BJ (cell line): ENCODE results near the gene ISG20L2. TPM values are rescaled to one million over a fixed set of nuclear protein-coding genes. Genes with fewer than 3 reads are reported as not detected.

ENCODE experiments used
- CTCF ChIA-PET: fragments of 350-600 bp; formaldehyde crosslinking; extraction: SDS; loops from one replicate; lab custom pipeline; 2021; ENCODE audit warnings: antibody characterized with exemption, inconsistent platforms; lab: Yijun Ruan, JAX
- POLR2A ChIA-PET: fragments of 300-600 bp; sonication (Branson Sonifier 250); formaldehyde crosslinking; extraction: SDS; loops from one replicate; lab custom pipeline; 2021; ENCODE audit warnings: antibody characterized with exemption; lab: Charles Lee
- DNase-seq: peaks from one replicate; pipeline ENCODE4 v3.0.0-alpha.2; 2011; ENCODE audit warnings: low read depth
- H3K27me3 ChIP-seq: 2 replicates; pipeline ENCODE4 v1.6.0; 2011; ENCODE audit warnings: low read length; ENCODE audit not compliant: control insufficient read depth, insufficient read depth
- H3K36me3 ChIP-seq: 2 replicates; pipeline ENCODE4 v1.5.1; 2011; ENCODE audit warnings: low read length; ENCODE audit not compliant: control insufficient read depth, insufficient read depth
- H3K4me3 ChIP-seq: 2 replicates; pipeline ENCODE4 v1.5.1; 2011; ENCODE audit warnings: low read depth, mild to moderate bottlenecking, control low read depth, low read length
- polyA plus RNA-seq: library from polyadenylated mRNA; depleted of rRNA; stranded (reverse); fragments of >200 nt; gene quantifications from 2 replicates; pipeline ENCODE4 v1.2.3, GENCODE V29; 2011
- TF ChIP-seq, protein P1 (sequence below): IDR thresholded peaks from 2 replicates; pipeline ENCODE4 v1.5.1; 2011; ENCODE audit warnings: low read depth, mild to moderate bottlenecking, control low read depth, inconsistent platforms, low read length, moderate library complexity; ENCODE audit not compliant: insufficient read depth

The ISG20L2 gene
- polyA plus RNA-seq, 1 experiment: 36.6 TPM

DNA sequence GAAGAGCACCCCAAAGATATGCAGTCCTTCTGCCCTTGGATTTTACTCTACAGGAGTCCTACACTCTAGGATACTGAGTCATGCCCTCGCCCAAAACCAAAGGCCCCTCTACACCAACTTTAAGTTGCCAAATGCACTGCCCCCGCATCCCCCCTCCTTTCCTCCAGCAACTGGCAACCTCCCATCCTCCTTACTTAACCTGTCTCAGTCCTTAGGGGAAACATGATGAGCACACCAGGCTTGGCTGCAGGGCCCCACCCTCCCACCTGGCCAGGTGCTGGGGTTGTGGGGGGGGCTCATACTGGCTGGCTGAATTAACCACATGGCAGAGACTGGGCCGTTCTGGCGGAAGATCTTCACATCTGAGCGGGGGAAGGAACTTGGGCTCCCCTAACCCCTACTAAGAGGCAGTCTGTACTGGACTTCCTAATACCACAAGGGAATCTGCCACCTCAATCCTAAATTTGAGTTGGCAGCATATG is 21.7 kb upstream of the ISG20L2 start:
- ChIA-PET POLR2A (interaction anchor here (0.6 kb wide), 1 partner anchor 141 kb away, joined by 3 read pairs; no protein-coding TSS in a partner anchor), CTCF (interaction anchor here (1.0 kb wide), 1 partner anchor 24 kb away, joined by 3 read pairs; no protein-coding TSS in a partner anchor)
- TF ChIP-seq, protein P1, sequence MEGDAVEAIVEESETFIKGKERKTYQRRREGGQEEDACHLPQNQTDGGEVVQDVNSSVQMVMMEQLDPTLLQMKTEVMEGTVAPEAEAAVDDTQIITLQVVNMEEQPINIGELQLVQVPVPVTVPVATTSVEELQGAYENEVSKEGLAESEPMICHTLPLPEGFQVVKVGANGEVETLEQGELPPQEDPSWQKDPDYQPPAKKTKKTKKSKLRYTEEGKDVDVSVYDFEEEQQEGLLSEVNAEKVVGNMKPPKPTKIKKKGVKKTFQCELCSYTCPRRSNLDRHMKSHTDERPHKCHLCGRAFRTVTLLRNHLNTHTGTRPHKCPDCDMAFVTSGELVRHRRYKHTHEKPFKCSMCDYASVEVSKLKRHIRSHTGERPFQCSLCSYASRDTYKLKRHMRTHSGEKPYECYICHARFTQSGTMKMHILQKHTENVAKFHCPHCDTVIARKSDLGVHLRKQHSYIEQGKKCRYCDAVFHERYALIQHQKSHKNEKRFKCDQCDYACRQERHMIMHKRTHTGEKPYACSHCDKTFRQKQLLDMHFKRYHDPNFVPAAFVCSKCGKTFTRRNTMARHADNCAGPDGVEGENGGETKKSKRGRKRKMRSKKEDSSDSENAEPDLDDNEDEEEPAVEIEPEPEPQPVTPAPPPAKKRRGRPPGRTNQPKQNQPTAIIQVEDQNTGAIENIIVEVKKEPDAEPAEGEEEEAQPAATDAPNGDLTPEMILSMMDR: no peak
- no peaks in the 10 kb centered on the region for H3K27me3 ChIP-seq
- H3K36me3 ChIP-seq: peaks cover 1% of the 10 kb centered on the region; the same call in 1 of the 2 replicates
- no peak for DNase-seq
- peak overlapping the region; percentile 79 for H3K4me3 ChIP-seq

DNA sequence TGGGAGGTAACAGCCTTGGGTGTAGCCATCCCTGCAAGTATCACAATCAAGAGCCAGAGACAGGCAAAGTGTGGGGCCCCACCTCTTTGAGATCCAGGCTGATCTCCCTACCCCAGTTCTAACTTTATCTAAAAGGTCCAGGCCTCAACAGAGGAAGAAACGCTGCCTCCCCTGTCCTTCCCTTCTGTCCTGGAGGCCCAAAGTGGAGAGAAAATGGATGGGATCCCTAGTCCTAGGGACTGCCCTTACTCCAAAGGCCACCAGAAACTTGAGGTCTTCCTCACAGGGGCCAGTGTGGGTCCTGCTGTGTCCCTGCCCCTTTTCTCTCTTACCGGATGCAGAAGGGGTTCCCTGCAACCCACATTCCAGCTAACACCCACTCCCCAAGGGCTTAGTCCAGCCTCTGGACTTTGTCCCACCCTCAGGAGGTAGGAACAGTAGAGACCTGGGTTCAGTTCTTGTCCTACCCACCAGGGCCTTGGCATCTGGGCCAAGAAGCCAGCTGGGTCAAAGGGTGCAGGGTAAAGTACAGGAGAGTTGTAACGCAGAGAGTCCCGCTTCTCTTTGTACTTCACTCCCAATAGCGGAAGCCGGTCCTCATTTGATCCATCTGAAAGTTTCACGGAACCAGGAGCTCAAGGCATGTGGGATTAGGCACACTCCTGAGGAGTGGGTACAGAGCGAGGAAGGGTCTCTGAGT is 21.0 kb upstream of the ISG20L2 start:
- Histone ChIP-seq H3K4me3 (peak overlapping the region; percentile 79), H3K27me3 (no peaks in the 10 kb centered on the region), H3K36me3 (peaks cover 3% of the 10 kb centered on the region; the same call in 1 of the 2 replicates)
- ChIA-PET CTCF (interaction anchor here (1.0 kb wide), 1 partner anchor 24 kb away, joined by 3 read pairs; no protein-coding TSS in a partner anchor), POLR2A (no interaction called here)
- TF ChIP-seq, protein P1: no peak
- DNase-seq: no peak

DNA sequence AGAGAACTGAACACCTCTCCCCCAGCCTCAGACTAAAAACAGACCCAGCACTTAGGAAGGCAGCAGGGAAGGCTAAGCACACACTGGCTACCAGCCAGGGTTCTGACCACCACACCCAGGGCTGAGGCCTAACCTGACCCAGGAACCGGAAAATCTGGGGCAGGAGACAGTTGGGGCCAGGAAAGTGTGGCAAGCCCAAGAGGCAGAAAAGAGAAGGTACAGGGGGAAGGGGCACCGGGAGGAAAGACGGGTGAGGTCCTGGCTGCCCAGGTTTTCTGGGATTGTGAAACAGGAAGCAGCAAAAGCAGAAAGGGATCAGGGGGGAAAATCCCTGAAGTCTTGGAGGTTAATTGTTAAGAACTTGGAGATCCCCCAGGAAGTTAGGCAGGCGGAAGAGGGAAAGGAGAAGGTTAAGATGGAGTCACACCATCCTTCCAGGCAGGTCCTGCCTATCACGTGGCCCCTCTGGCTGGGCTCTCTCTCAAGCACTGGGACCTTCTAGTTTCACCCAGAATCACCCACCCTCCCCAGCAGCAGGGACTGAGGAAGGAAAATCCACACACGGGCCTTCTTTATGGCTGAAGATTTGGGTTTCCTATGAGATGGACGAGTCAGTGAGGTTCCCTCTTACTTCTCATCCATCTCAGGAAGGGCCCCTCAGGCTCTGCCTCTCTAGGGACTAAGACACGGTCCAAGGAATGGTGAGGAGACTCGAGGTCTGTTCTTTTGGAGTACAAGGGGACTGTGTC is 20.3 kb upstream of the ISG20L2 start:
- POLR2A ChIA-PET: no interaction called here
- Histone ChIP-seq H3K27me3 (no peaks in the 10 kb centered on the region), H3K4me3 (peak overlapping the region; percentile 79), H3K36me3 (peaks cover 7% of the 10 kb centered on the region)
- CTCF ChIA-PET: interaction anchor here (0.9 to 1.2 kb wide), 3 partner anchors 23 to 59 kb away, joined by 3 to 5 read pairs (median 3); partner anchors contain the start of gene CRABP2
- no peak for DNase-seq
- TF ChIP-seq, protein P1: no peak

DNA sequence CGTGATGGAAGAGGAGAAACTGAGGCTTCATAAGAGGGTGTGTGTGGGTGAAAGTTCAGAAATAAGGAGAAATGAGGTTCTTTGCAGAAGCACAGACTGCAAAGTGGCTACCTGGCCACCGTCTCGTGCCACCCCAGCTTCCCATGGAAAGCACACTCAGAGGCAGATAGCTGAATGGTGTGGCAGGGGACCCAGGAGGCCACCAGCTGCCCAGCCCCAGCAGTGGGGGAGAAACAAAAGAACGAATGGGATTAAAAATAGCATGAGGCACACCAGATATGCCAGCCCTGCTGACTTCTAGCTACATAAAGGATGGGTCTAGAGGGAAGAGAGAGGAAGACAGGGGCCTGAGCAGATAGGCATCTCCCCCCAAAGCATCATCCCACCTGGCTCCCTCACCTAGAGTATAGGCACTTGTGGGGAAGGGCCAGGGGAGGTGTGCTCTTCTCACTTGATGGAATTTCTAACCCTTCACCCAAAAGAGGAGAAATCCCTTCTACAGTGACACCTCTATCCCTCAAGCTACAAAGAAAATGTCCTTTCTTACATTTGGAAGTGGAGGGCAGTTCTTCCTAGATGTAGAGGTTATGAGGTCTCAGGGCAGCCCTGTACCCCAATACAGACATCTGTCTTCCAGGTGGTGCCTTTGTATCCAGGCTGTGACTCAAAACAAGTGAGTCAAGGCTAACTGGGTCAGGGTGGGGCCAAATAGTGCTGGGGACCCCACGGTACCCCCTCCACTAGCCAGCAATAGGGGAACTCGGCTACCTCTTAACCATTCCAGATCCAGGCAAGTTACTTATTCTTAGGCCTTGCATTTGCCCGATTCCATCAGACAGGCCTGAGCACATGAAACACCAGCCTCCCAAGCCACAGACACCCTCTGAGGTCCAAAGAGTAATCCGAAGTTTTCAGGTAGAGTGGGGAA is 19.4 kb upstream of the ISG20L2 start:
- TF ChIP-seq, protein P1: no peak
- Histone ChIP-seq H3K27me3 (no peaks in the 10 kb centered on the region), H3K4me3 (peak overlapping the region; percentile 79), H3K36me3 (peaks cover 14% of the 10 kb centered on the region)
- POLR2A ChIA-PET: no interaction called here
- no peak for DNase-seq
- CTCF ChIA-PET: interaction anchor here (0.9 to 1.8 kb wide), 8 partner anchors 19 to 112 kb away, joined by 3 to 8 read pairs (median 4); partner anchors contain the start of genes CRABP2, INSRR, NTRK1 and PRCC
